A549 (cell line): ENCODE data around the gene ANG. TPM values are rescaled to one million over a fixed set of nuclear protein-coding genes. Genes with fewer than 3 reads are reported as not detected.

Experiments used
- ATAC-seq, 2 experiments: fragments of 200-7000 bp in 1 of 2; fragments of >200 bp in 1 of 2; cut with Nextera tagmentation in 1 of 2; cut with Tn5 transposase in 1 of 2; 3 replicates each; pipeline versions ENCODE4 v1.8.0 to v1.9.1; 2018 to 2020; ENCODE audit warnings: mild to moderate bottlenecking in 1 of 2, moderate library complexity in 1 of 2
- CTCF ChIA-PET: fragments of 300-600 bp; sonication (Branson Sonifier 250); formaldehyde crosslinking; extraction: SDS; loops from one replicate; lab custom pipeline; 2021; ENCODE audit warnings: antibody characterized with exemption, inconsistent platforms; lab: Yijun Ruan, JAX
- POLR2A ChIA-PET: fragments of 350-600 bp; formaldehyde crosslinking; extraction: SDS; loops from one replicate; lab custom pipeline; 2021; ENCODE audit warnings: antibody characterized with exemption, inconsistent platforms; lab: Yijun Ruan, JAX
- DNase-seq, 2 experiments: peaks; one replicate each; pipeline versions ENCODE4 v3.0.0 to v3.0.0-alpha.2; 2011 to 2016; ENCODE audit warnings: low read depth in 1 of 2, low spot score in 1 of 2
- FAIRE-seq: peaks from 2 replicates; lab custom pipeline; 2011; peaks lifted over from hg19 to GRCh38; lab: Jason Lieb, UNC
- H3K27ac ChIP-seq, 2 experiments: fragments of >200 bp; sonication (Bioruptor Twin); formaldehyde crosslinking; 3 replicates each; pipeline ENCODE4 v1.5.1; 2016 to 2017
- H3K4me1 ChIP-seq: fragments of >200 bp; sonication (Bioruptor Twin); formaldehyde crosslinking; 3 replicates; pipeline ENCODE4 v1.6.1; 2016
- H3K4me2 ChIP-seq: fragments of >200 bp; sonication (Bioruptor Twin); formaldehyde crosslinking; 3 replicates; pipeline ENCODE4 v1.6.1; 2016
- H3K4me3 ChIP-seq: fragments of >200 bp; sonication (Bioruptor Twin); formaldehyde crosslinking; 3 replicates; pipeline ENCODE4 v1.5.1; 2016
- H3K9me3 ChIP-seq: fragments of >200 bp; sonication (Bioruptor Twin); formaldehyde crosslinking; 3 replicates; pipeline ENCODE4 v1.6.1; 2016
- BHLHE40 ChIP-seq: IDR thresholded peaks from 2 replicates; pipeline ENCODE4 v1.6.1; 2012; ENCODE audit warnings: low read depth, low read length, inconsistent platforms
- CBX2 ChIP-seq: fragments of 200-600 bp; sonication (generic); IDR thresholded peaks from 2 replicates; pipeline ENCODE4 v1.6.1; 2016; ENCODE audit warnings: low read depth, mild to moderate bottlenecking, borderline replicate concordance
- CBX8 ChIP-seq: fragments of 200-600 bp; sonication (generic); IDR thresholded peaks from 2 replicates; pipeline ENCODE4 v1.6.1; 2016
- EHMT2 ChIP-seq: fragments of 200-600 bp; sonication (generic); IDR thresholded peaks from 2 replicates; pipeline ENCODE4 v1.6.1; 2016; ENCODE audit warnings: antibody characterized with exemption, low read depth, mild to moderate bottlenecking, moderate library complexity
- ESRRA ChIP-seq: fragments of 150-350 bp; IDR thresholded peaks from 2 replicates; pipeline ENCODE4 v1.6.1; 2014; ENCODE audit warnings: mild to moderate bottlenecking, low read length, borderline replicate concordance
- FOSB ChIP-seq: fragments of 250-450 bp; sonication (Bioruptor Pico); IDR thresholded peaks from 2 replicates; pipeline ENCODE4 v1.5.0; 2020; ENCODE audit warnings: mild to moderate bottlenecking, moderate library complexity
- FOSL2 ChIP-seq, 2 experiments: fragments of 450-650 bp in 1 of 2; fragments of >200 bp in 1 of 2; sonication (Bioruptor Twin) in 1 of 2; formaldehyde crosslinking; IDR thresholded peaks; 2 replicates each; pipeline versions ENCODE4 v1.5.0 to v1.6.1; 2016 to 2020; ENCODE audit warnings: mild to moderate bottlenecking in 1 of 2, moderate library complexity in 1 of 2
- HEYL ChIP-seq: fragments of 250-450 bp; sonication (Bioruptor Pico); IDR thresholded peaks from 2 replicates; pipeline ENCODE4 v1.8.0; 2021; ENCODE audit warnings: mild to moderate bottlenecking, moderate library complexity
- JUN ChIP-seq, 2 experiments: fragments of >200 bp; sonication (Bioruptor Twin); formaldehyde crosslinking; IDR thresholded peaks; 2 replicates in 1 of 2; 3 replicates in 1 of 2; pipeline ENCODE4 v1.6.1; 2016 to 2017
- MAZ ChIP-seq: fragments of 150-350 bp; IDR thresholded peaks from 2 replicates; pipeline ENCODE4 v1.6.1; 2014; ENCODE audit warnings: antibody characterized with exemption, low read depth, low read length, borderline replicate concordance
- NFE2L2 ChIP-seq: fragments of 150-350 bp; conservative IDR thresholded peaks from 2 replicates; pipeline ENCODE4 v1.6.1; 2014; ENCODE audit warnings: low read length
- NPAS2 ChIP-seq: fragments of 250-450 bp; sonication (Bioruptor Pico); IDR thresholded peaks from 2 replicates; pipeline ENCODE4 v1.8.0; 2022; ENCODE audit warnings: mild to moderate bottlenecking, moderate library complexity, borderline replicate concordance
- NR3C1 ChIP-seq: fragments of >200 bp; sonication (Bioruptor Twin); formaldehyde crosslinking; IDR thresholded peaks from 3 replicates; pipeline ENCODE4 v1.6.1; 2017
- PHF8 ChIP-seq: fragments of 200-600 bp; sonication (generic); IDR thresholded peaks from 2 replicates; pipeline ENCODE4 v1.6.1; 2016; ENCODE audit warnings: low read depth, mild to moderate bottlenecking, antibody characterized with exemption, moderate library complexity, borderline replicate concordance
- POLR2A ChIP-seq: IDR thresholded peaks from 2 replicates; pipeline ENCODE4 v1.6.1; 2012; ENCODE audit warnings: mild to moderate bottlenecking, low read length
- RAD21 ChIP-seq, 2 experiments: fragments of >200 bp in 1 of 2; sonication (Bioruptor Twin) in 1 of 2; formaldehyde crosslinking in 1 of 2; IDR thresholded peaks in 1 of 2; conservative IDR thresholded peaks in 1 of 2; 2 replicates in 1 of 2; 3 replicates in 1 of 2; pipeline ENCODE4 v1.6.1; 2012 to 2018; ENCODE audit warnings: inconsistent platforms in 1 of 2
- RARB ChIP-seq: fragments of 250-450 bp; sonication (Bioruptor Pico); IDR thresholded peaks from 2 replicates; pipeline ENCODE4 v1.8.0; 2021; ENCODE audit warnings: mild to moderate bottlenecking, moderate library complexity
- RNF2 ChIP-seq: fragments of 200-600 bp; sonication (generic); IDR thresholded peaks from 2 replicates; pipeline ENCODE4 v1.6.1; 2016; ENCODE audit warnings: low read depth, mild to moderate bottlenecking, antibody characterized with exemption, moderate library complexity, borderline replicate concordance
- ZC3H11A ChIP-seq: fragments of 450-650 bp; IDR thresholded peaks from 2 replicates; pipeline ENCODE4 v1.6.1; 2014; ENCODE audit warnings: antibody characterized with exemption, mild to moderate bottlenecking
- ZSCAN20 ChIP-seq: fragments of 250-450 bp; sonication (Bioruptor Pico); IDR thresholded peaks from 2 replicates; pipeline ENCODE4 v1.8.0; 2022; ENCODE audit warnings: mild to moderate bottlenecking, moderate library complexity
- WGBS: methylation state at CpG from one replicate; pipeline ENCODE4 v1.1.6; 2017; ENCODE audit errors: missing lambda C conversion rate; 5-methylcytosine and 5-hydroxymethylcytosine counted together
- polyA plus RNA-seq, 4 experiments: library from polyadenylated mRNA; depleted of rRNA in 3 of 4; stranded (reverse); fragments of >200 nt; fragmentation: RNase III in 1 of 4; extraction: RNeasy Plus Mini Kit Qiagen cat#74134 plus additional on column Dnase treatment in 1 of 4; gene quantifications; 2 replicates in 3 of 4; 3 replicates in 1 of 4; pipeline ENCODE4 v1.2.3, GENCODE V29; 2011 to 2017
- TF ChIP-seq, protein P1 (sequence below): fragments of 450-650 bp; IDR thresholded peaks from 2 replicates; pipeline ENCODE4 v1.6.1; 2014; ENCODE audit warnings: antibody characterized with exemption
- TF ChIP-seq, protein P2 (sequence below): fragments of 250-450 bp; sonication (Bioruptor Pico); IDR thresholded peaks from 2 replicates; pipeline ENCODE4 v1.5.0; 2021; ENCODE audit warnings: mild to moderate bottlenecking, moderate library complexity, borderline replicate concordance
- TF ChIP-seq, protein P3 (sequence below): fragments of >200 bp; sonication (Bioruptor Twin); formaldehyde crosslinking; IDR thresholded peaks from 3 replicates; pipeline ENCODE4 v1.5.1; 2016
- TF ChIP-seq, protein P4 (sequence below): fragments of >200 bp; sonication (Bioruptor Twin); formaldehyde crosslinking; IDR thresholded peaks from 2 replicates; pipeline ENCODE4 v1.6.1; 2016
- TF ChIP-seq, protein P5 (sequence below): IDR thresholded peaks from 2 replicates; pipeline ENCODE4 v1.6.1; 2012

The ANG gene
- polyA plus RNA-seq, 2 of the 4 experiments (the other 2 are of a cell fraction) = 10.5 to 35.4 TPM

DNA sequence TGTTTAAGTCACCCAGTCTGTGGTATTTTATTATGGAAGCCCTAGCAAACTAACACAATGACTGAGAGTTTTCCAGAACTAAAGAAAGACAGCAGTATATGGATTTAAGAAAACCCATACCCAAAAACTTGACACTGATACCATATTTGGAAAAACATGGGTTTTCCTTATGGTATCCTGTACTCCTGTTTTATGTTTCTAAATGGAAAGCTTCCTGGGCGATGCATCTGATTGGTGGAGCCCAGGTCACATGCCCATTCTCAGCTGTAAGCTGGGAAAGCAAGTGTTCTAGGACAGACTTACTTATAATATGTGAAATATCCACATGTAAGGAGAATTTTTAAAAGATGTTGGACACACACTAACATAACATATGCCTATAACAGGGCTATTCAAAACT, 8.7 kb upstream of the ANG start:
- H3K4me1 ChIP-seq = peaks cover 13% of the 10 kb centered on the region
- no peak for TF ChIP-seq BHLHE40
- TF ChIP-seq CBX8 = no peak
- TF ChIP-seq NPAS2 = no peak
- no peak for TF ChIP-seq MAZ
- TF ChIP-seq, protein P1, sequence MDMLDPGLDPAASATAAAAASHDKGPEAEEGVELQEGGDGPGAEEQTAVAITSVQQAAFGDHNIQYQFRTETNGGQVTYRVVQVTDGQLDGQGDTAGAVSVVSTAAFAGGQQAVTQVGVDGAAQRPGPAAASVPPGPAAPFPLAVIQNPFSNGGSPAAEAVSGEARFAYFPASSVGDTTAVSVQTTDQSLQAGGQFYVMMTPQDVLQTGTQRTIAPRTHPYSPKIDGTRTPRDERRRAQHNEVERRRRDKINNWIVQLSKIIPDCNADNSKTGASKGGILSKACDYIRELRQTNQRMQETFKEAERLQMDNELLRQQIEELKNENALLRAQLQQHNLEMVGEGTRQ = peak; percentile 88
- H3K4me2 ChIP-seq = peak overlapping the region; percentile 81
- POLR2A ChIA-PET = interaction anchor here (3.0 kb wide), 1 partner anchor 16 kb away, joined by 21 read pairs; no protein-coding TSS in a partner anchor
- no peak overlapping the region; the same call in 2 of the 3 replicates for H3K4me3 ChIP-seq
- no peak overlapping the region for H3K27ac ChIP-seq
- 33% methylated on average over 1 of the region's 1 CpG for WGBS
- no peaks in the 10 kb centered on the region for H3K9me3 ChIP-seq
- ATAC-seq = no peak
- CTCF ChIA-PET = interaction anchor here (0.9 to 13.8 kb wide), 10 partner anchors 11 to 412 kb away, joined by 3 to 191 read pairs (median 4); no protein-coding TSS in a partner anchor
- no peak for FAIRE-seq
- DNase-seq = peak; percentile 56 to 72

DNA sequence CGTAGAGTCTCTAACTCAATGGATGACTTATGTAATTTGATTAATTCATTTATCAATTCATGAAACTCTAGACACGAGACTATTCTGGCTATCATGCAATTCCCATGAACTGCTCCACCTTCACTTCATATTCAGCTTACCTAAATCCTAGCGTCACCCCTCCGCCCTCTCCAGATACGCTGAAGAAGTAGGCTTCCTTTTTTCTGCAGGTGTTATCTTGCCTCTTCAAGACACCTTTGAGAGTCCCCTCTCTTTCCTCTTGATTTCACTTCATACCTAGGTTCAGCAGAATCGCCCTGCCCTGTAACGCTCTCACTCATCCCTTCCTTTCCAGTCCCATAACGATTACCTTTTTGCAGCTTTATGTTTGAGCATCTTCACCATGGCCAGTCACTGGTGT, 8.2 kb upstream of the ANG start:
- Histone ChIP-seq H3K4me1 (peaks cover 15% of the 10 kb centered on the region), H3K27ac (peak overlapping the region in 1 of 2 experiments; percentile 95; a peak in 1 of 6 replicates), H3K4me2 (peak overlapping the region; percentile 81), H3K9me3 (no peaks in the 10 kb centered on the region), H3K4me3 (peak overlapping the region; percentile 58)
- POLR2A ChIA-PET = interaction anchor here (0.8 to 5.1 kb wide), 5 partner anchors 10 to 338 kb away, joined by 3 to 46 read pairs (median 10); partner anchors contain the start of genes PARP2 and PIP4P1
- 76% methylated on average over 8 of the region's 8 CpGs for WGBS
- CTCF ChIA-PET = interaction anchor here (1.1 to 13.8 kb wide), 8 partner anchors 12 to 291 kb away, joined by 3 to 191 read pairs (median 4); no protein-coding TSS in a partner anchor
- no peak for ATAC-seq
- FAIRE-seq = no peak
- DNase-seq = no peak
- TF ChIP-seq, protein P2, sequence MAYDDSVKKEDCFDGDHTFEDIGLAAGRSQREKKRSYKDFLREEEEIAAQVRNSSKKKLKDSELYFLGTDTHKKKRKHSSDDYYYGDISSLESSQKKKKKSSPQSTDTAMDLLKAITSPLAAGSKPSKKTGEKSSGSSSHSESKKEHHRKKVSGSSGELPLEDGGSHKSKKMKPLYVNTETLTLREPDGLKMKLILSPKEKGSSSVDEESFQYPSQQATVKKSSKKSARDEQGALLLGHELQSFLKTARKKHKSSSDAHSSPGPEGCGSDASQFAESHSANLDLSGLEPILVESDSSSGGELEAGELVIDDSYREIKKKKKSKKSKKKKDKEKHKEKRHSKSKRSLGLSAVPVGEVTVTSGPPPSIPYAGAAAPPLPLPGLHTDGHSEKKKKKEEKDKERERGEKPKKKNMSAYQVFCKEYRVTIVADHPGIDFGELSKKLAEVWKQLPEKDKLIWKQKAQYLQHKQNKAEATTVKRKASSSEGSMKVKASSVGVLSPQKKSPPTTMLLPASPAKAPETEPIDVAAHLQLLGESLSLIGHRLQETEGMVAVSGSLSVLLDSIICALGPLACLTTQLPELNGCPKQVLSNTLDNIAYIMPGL (CRISPR knock-in tag) = no peak
- no peak for TF ChIP-seq RNF2
- TF ChIP-seq FOSB = no peak
- TF ChIP-seq CBX8 = no peak
- no peak for TF ChIP-seq POLR2A

DNA sequence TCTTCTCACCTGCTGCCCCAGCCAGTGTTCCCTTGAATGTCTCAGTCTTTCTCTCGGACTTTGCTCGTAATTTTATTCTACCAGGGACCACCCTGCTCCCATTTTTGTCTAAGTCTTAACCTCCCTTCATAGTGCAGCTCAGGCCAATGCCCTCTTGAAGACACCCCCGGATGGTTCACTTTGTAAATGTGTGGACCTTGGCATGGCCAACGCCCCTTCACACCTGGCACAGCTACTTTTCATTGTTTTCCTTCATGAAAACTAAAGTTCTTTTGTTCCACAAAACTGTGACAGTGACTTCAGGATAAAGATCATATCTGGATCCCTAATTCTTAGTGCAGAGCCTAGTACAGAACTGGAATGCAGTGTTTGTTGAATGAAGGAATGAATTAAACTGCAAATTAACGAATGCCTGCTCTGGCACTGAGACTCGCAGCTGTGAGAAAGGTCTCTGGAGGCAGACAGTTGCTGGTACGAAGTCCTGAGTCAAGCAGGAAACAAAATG, 7.7 kb upstream of the ANG start:
- POLR2A ChIA-PET = interaction anchor here (0.8 to 5.1 kb wide), 8 partner anchors 10 to 338 kb away, joined by 3 to 46 read pairs (median 15); partner anchors contain the start of genes PARP2 and PIP4P1
- Histone ChIP-seq H3K4me1 (peaks cover 19% of the 10 kb centered on the region), H3K4me2 (peak overlapping the region; percentile 81), H3K4me3 (peak overlapping the region; percentile 58), H3K9me3 (no peaks in the 10 kb centered on the region), H3K27ac (peak overlapping the region; percentile 95)
- CTCF ChIA-PET = interaction anchor here (0.9 to 13.8 kb wide), 12 partner anchors 8 to 359 kb away, joined by 3 to 191 read pairs (median 4); no protein-coding TSS in a partner anchor
- DNase-seq (no peak), FAIRE-seq (no peak), ATAC-seq (no peak)
- WGBS = 21% methylated on average over 7 of the region's 7 CpGs
- TF ChIP-seq ESRRA (no peak), RARB (no peak), PHF8 (no peak), CBX2 (no peak), NR3C1 (no peak), FOSL2 (IDR thresholded peaks at IDR 0.05) (no peak), FOSL2 (CRISPR knock-in tag; IDR thresholded peaks at IDR 0.05) (no peak), NFE2L2 (no peak), ZSCAN20 (CRISPR knock-in tag) (no peak), EHMT2 (no peak), JUN (IDR thresholded peaks at IDR 0.05) (no peak), FOSB (no peak), ZC3H11A (no peak), HEYL (CRISPR knock-in tag) (no peak), RAD21 (conservative IDR thresholded peaks at IDR 0.05 in 1 of 2, IDR thresholded peaks at IDR 0.05 in 1 of 2) (no peak)
- TF ChIP-seq, protein P3, sequence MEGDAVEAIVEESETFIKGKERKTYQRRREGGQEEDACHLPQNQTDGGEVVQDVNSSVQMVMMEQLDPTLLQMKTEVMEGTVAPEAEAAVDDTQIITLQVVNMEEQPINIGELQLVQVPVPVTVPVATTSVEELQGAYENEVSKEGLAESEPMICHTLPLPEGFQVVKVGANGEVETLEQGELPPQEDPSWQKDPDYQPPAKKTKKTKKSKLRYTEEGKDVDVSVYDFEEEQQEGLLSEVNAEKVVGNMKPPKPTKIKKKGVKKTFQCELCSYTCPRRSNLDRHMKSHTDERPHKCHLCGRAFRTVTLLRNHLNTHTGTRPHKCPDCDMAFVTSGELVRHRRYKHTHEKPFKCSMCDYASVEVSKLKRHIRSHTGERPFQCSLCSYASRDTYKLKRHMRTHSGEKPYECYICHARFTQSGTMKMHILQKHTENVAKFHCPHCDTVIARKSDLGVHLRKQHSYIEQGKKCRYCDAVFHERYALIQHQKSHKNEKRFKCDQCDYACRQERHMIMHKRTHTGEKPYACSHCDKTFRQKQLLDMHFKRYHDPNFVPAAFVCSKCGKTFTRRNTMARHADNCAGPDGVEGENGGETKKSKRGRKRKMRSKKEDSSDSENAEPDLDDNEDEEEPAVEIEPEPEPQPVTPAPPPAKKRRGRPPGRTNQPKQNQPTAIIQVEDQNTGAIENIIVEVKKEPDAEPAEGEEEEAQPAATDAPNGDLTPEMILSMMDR = no peak
- TF ChIP-seq, protein P4, sequence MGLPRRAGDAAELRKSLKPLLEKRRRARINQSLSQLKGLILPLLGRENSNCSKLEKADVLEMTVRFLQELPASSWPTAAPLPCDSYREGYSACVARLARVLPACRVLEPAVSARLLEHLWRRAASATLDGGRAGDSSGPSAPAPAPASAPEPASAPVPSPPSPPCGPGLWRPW = no peak
- TF ChIP-seq, protein P5, sequence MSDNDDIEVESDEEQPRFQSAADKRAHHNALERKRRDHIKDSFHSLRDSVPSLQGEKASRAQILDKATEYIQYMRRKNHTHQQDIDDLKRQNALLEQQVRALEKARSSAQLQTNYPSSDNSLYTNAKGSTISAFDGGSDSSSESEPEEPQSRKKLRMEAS = no peak
- TF ChIP-seq, protein P1 = no peak
